ENCODE results near the gene SNX25. TPM values are rescaled to one million over a fixed set of nuclear protein-coding genes. Genes with fewer than 3 reads are reported as not detected.

The SNX25 gene
- total and polyA plus RNA-seq, 10 of the 15 experiments (the other 5 are each of a cell fraction or from before 2014, with no cell fraction given) = 11.2 to 117 (median 62.8) TPM

DNA sequence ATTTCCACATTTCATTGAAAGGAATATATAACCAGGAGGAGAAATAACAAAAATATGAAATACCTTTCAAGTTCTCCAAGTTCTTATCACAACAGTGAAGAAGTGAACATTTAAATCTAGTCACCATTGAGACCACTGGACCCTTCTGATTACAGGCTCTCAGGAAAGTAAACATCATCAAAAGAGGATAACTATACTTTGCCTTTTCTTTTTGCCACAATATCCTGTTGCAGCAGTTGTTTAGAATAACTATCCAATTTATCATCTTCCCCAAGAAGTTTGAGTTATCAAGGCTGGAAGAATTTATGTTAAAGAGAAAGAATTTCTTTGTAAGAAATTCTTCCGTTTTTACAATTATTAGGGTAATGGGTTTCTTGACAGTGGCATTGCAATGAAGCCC lies 182.8 kb downstream of the SNX25 start (continued):
- TF ChIP-seq, protein P1, sequence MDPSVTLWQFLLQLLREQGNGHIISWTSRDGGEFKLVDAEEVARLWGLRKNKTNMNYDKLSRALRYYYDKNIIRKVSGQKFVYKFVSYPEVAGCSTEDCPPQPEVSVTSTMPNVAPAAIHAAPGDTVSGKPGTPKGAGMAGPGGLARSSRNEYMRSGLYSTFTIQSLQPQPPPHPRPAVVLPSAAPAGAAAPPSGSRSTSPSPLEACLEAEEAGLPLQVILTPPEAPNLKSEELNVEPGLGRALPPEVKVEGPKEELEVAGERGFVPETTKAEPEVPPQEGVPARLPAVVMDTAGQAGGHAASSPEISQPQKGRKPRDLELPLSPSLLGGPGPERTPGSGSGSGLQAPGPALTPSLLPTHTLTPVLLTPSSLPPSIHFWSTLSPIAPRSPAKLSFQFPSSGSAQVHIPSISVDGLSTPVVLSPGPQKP (IDR thresholded peaks at IDR 0.05; ENCODE audit: low read depth, low read length) = no peak
- TF ChIP-seq POU2F2 (IDR thresholded peaks at IDR 0.05; ENCODE audit: borderline replicate concordance, low read depth, low read length) (no peak), ZNF217 (IDR thresholded peaks at IDR 0.05) (no peak), CBFB (IDR thresholded peaks at IDR 0.05; ENCODE audit: low read depth) (no peak)

- peak overlapping the region; percentile 97 for H3K27ac ChIP-seq (ENCODE audit: control insufficient read depth, insufficient read depth)
- peaks cover 0 to 10% of the 10 kb centered on the region in 2 experiments; a peak in 2 of 4 replicates for H3K36me3 ChIP-seq (ENCODE audit: control insufficient read depth in 2 of 2, insufficient read depth in 2 of 2, low read length in 1 of 2)
- H3K9ac ChIP-seq (ENCODE audit: control insufficient read depth, insufficient read depth, low read length) = peak overlapping the region; percentile 87
- H3K9me3 ChIP-seq (replicated peaks; ENCODE audit: control insufficient read depth, insufficient read depth, low read length) = no peaks in the 10 kb centered on the region
- peak overlapping the region; percentile 79 for H3K4me3 ChIP-seq
- peak overlapping the region; percentile 79 for H3K4me2 ChIP-seq (ENCODE audit: control insufficient read depth, insufficient read depth)
- FAIRE-seq (no peak), DNase-seq (ENCODE audit: low read depth, low spot score) (no peak), ATAC-seq (no peak)
- in situ Hi-C loops (cut with MboI) = no loop called here
- ChIA-PET POLR2A (interaction anchor here (0.7 to 7.9 kb wide), 8 partner anchors 17 to 190 kb away, joined by 3 to 60 read pairs (median 7); partner anchors contain the start of gene UFSP2), SMC1A (ENCODE audit: uncharacterized antibody, unreplicated experiment) (interaction anchor here (1.0 to 6.2 kb wide), 12 partner anchors 9 to 186 kb away, joined by 3 to 72 read pairs (median 8); partner anchors contain the start of genes SNX25 and UFSP2), CTCF (interaction anchor here (1.0 to 2.0 kb wide), 7 partner anchors 9 to 204 kb away, joined by 3 to 7 read pairs (median 4); no protein-coding TSS in a partner anchor), RAD21 (ENCODE audit: unreplicated experiment) (interaction anchor here (1.0 to 2.8 kb wide), 6 partner anchors 30 to 186 kb away, joined by 3 to 26 read pairs (median 7); partner anchors contain the start of gene UFSP2)
- intact Hi-C loops (cut with micrococcal nuclease; ENCODE audit: unreplicated experiment) = loop anchor here (2.0 to 5.0 kb wide), 3 partner anchors 76 to 203 kb away; partner anchors contain the start of gene CCDC110
- H2AFZ ChIP-seq (ENCODE audit: control insufficient read depth, low read depth, low read length) = peak overlapping the region; percentile 30
- H3K27me3 ChIP-seq (replicated peaks in 1 of 2; ENCODE audit: control insufficient read depth in 2 of 2, insufficient read depth in 2 of 2, low read length in 1 of 2) = no peaks in the 10 kb centered on the region
- 64% methylated on average over 12 of the region's 12 CpGs for WGBS (ENCODE audit: insufficient coverage, insufficient replicate concordance, low lambda C conversion rate, missing lambda C conversion rate)
- H3K79me2 ChIP-seq (ENCODE audit: control insufficient read depth, insufficient read depth, low read length) = peaks cover 54% of the 10 kb centered on the region
- peaks cover 19% of the 10 kb centered on the region for H3K4me1 ChIP-seq (ENCODE audit: control insufficient read depth, insufficient read depth, low read length)
- no TSS peak for BruUV-seq (replicated peaks)
- TF ChIP-seq MLLT1 (IDR thresholded peaks at IDR 0.05) = peak; percentile 98
- TF ChIP-seq, protein P2, sequence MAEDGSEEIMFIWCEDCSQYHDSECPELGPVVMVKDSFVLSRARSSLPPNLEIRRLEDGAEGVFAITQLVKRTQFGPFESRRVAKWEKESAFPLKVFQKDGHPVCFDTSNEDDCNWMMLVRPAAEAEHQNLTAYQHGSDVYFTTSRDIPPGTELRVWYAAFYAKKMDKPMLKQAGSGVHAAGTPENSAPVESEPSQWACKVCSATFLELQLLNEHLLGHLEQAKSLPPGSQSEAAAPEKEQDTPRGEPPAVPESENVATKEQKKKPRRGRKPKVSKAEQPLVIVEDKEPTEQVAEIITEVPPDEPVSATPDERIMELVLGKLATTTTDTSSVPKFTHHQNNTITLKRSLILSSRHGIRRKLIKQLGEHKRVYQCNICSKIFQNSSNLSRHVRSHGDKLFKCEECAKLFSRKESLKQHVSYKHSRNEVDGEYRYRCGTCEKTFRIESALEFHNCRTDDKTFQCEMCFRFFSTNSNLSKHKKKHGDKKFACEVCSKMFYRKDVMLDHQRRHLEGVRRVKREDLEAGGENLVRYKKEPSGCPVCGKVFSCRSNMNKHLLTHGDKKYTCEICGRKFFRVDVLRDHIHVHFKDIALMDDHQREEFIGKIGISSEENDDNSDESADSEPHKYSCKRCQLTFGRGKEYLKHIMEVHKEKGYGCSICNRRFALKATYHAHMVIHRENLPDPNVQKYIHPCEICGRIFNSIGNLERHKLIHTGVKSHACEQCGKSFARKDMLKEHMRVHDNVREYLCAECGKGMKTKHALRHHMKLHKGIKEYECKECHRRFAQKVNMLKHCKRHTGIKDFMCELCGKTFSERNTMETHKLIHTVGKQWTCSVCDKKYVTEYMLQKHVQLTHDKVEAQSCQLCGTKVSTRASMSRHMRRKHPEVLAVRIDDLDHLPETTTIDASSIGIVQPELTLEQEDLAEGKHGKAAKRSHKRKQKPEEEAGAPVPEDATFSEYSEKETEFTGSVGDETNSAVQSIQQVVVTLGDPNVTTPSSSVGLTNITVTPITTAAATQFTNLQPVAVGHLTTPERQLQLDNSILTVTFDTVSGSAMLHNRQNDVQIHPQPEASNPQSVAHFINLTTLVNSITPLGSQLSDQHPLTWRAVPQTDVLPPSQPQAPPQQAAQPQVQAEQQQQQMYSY (CRISPR knock-in tag; IDR thresholded peaks at IDR 0.05) = no peak
- TF ChIP-seq CEBPB (IDR thresholded peaks at IDR 0.05; ENCODE audit: borderline replicate concordance in 1 of 2, low read depth in 2 of 2, low read length in 2 of 2) = peak in 1 of 2 experiments; percentile 25; a peak in 1 of 4 replicates
- no peak for TF ChIP-seq ETV6 (conservative IDR thresholded peaks at IDR 0.05 in 1 of 2, IDR thresholded peaks at IDR 0.05 in 1 of 2; ENCODE audit: borderline replicate concordance in 1 of 2, low read depth in 1 of 2)
- no peaks in the 10 kb centered on the region for H4K20me1 ChIP-seq (ENCODE audit: control insufficient read depth, insufficient read depth)
Observed at GRCh38 chr4:185394568-185395237, 185.3 kb downstream of the SNX25 start.
